ENCODE data around the gene NEURL1B.

DNA sequence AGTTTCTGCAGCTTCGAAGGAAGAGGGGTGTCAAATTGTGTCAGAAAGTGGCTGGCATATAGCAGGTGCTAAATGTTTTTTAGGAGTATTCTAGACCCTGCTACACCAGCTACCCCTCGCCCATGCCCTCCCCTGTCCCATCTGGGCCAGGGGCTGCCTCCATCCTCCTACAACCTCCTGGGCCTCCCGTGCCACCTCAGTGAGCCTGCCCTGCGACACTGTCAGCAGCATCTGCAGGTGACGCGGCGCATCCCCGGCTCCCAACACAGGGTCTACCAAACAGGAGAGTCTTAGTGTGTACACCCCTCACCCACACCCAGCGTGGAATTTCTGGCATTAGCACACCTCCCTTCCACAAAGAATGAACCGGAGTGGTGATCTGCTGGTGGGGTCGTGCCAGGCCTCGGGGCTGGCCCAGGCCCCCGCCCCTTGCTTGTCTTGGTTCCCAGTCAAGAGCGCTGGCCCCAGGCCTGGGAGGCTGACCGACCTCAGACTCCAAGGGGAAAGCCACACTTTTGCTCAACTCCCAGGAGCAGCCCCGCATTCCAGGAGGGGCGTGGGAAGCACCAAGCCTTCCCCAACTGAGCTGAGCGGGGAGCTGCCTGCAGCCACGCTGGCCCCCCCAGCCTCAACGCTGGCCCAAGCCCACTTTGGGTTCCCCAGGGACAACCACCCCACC, 55.2 kb downstream of the NEURL1B start:
- TF ChIP-seq, protein P1, sequence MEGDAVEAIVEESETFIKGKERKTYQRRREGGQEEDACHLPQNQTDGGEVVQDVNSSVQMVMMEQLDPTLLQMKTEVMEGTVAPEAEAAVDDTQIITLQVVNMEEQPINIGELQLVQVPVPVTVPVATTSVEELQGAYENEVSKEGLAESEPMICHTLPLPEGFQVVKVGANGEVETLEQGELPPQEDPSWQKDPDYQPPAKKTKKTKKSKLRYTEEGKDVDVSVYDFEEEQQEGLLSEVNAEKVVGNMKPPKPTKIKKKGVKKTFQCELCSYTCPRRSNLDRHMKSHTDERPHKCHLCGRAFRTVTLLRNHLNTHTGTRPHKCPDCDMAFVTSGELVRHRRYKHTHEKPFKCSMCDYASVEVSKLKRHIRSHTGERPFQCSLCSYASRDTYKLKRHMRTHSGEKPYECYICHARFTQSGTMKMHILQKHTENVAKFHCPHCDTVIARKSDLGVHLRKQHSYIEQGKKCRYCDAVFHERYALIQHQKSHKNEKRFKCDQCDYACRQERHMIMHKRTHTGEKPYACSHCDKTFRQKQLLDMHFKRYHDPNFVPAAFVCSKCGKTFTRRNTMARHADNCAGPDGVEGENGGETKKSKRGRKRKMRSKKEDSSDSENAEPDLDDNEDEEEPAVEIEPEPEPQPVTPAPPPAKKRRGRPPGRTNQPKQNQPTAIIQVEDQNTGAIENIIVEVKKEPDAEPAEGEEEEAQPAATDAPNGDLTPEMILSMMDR (IDR thresholded peaks at IDR 0.05): no peak
- TF ChIP-seq EP300 (IDR thresholded peaks at IDR 0.05): no peak

Data from tibial nerve (tissue), 4 donors.